GM23338 (cell line): ENCODE measurements around the gene NLRP5. TPM values are rescaled to one million over a fixed set of nuclear protein-coding genes. Genes with fewer than 3 reads are reported as not detected.

ENCODE experiments used
- ATAC-seq: fragments of 200-7000 bp; cut with Tn5 transposase; 3 replicates; pipeline ENCODE4 v1.9.1; 2020
- DNase-seq: peaks from one replicate; pipeline ENCODE4 v3.0.0-alpha.2; 2015; ENCODE audit warnings: low spot score
- H2AFZ ChIP-seq: fragments of 200-600 bp; sonication (generic); 2 replicates; pipeline ENCODE4 v1.8.0; 2016; ENCODE audit warnings: antibody characterized with exemption, mild to moderate bottlenecking, moderate library complexity
- H3F3A ChIP-seq: fragments of 200-600 bp; sonication (generic); replicated peaks from 2 replicates; pipeline ENCODE4 v1.8.0; 2017; ENCODE audit warnings: antibody characterized with exemption, mixed run types, low read depth
- H3K27ac ChIP-seq: fragments of 200-600 bp; sonication (generic); 2 replicates; pipeline ENCODE4 v1.6.1; 2016; ENCODE audit warnings: low read depth
- H3K27me3 ChIP-seq: fragments of 200-600 bp; sonication (generic); 2 replicates; pipeline ENCODE4 v1.8.0; 2016; ENCODE audit warnings: mild to moderate bottlenecking, mixed run types, moderate library complexity; ENCODE audit not compliant: insufficient read depth
- H3K36me3 ChIP-seq: fragments of 200-600 bp; sonication (generic); 2 replicates; pipeline ENCODE4 v1.8.0; 2016; ENCODE audit warnings: mild to moderate bottlenecking; ENCODE audit not compliant: insufficient read depth
- H3K4me1 ChIP-seq: fragments of 200-600 bp; sonication (generic); 2 replicates; pipeline ENCODE4 v1.8.0; 2016; ENCODE audit warnings: mild to moderate bottlenecking, moderate library complexity; ENCODE audit not compliant: insufficient read depth
- H3K4me2 ChIP-seq: fragments of 200-600 bp; sonication (generic); 2 replicates; pipeline ENCODE4 v1.7.1; 2017; ENCODE audit warnings: mixed run types
- H3K4me3 ChIP-seq: fragments of 200-600 bp; sonication (generic); 2 replicates; pipeline ENCODE4 v1.6.1; 2016; ENCODE audit warnings: mixed run types
- H3K79me2 ChIP-seq: fragments of 200-600 bp; sonication (generic); replicated peaks from 2 replicates; pipeline ENCODE4 v1.8.0; 2017; ENCODE audit warnings: mild to moderate bottlenecking; ENCODE audit not compliant: insufficient read depth
- H3K9me2 ChIP-seq: fragments of 200-600 bp; sonication (generic); 2 replicates; pipeline ENCODE4 v1.8.0; 2017; ENCODE audit not compliant: insufficient read depth
- H4K20me1 ChIP-seq: fragments of 200-600 bp; sonication (generic); replicated peaks from 2 replicates; pipeline ENCODE4 v1.8.0; 2017; ENCODE audit warnings: mild to moderate bottlenecking; ENCODE audit not compliant: insufficient read depth
- H3K27ac Mint-ChIP-seq: 2 replicates; pipeline ENCODE4 v1.8.0; 2020; ENCODE audit warnings: inconsistent platforms, mild to moderate bottlenecking, moderate library complexity, mixed read lengths
- H3K27me3 Mint-ChIP-seq: 3 replicates; pipeline ENCODE4 v1.8.0; 2022; ENCODE audit warnings: low read depth, mild to moderate bottlenecking, moderate library complexity, mixed read lengths, inconsistent platforms; ENCODE audit not compliant: insufficient read depth, poor library complexity
- H3K36me3 Mint-ChIP-seq: 3 replicates; pipeline ENCODE4 v1.8.0; 2021; ENCODE audit warnings: low read depth, mild to moderate bottlenecking, inconsistent platforms, moderate library complexity, mixed read lengths
- H3K4me1 Mint-ChIP-seq: 3 replicates; pipeline ENCODE4 v1.8.0; 2020; ENCODE audit warnings: mild to moderate bottlenecking, inconsistent platforms, mixed read lengths
- H3K4me3 Mint-ChIP-seq: 3 replicates; pipeline ENCODE4 v1.8.0; 2021; ENCODE audit warnings: moderate library complexity, mild to moderate bottlenecking, inconsistent platforms, mixed read lengths
- H3K9me3 Mint-ChIP-seq: 3 replicates; pipeline ENCODE4 v1.8.0; 2020; ENCODE audit warnings: moderate library complexity, mild to moderate bottlenecking, inconsistent platforms, mixed read lengths
- CTCF ChIP-seq, 2 experiments: fragments of 200-600 bp in 1 of 2; sonication (generic) in 1 of 2; conservative IDR thresholded peaks; 2 replicates each; pipeline versions ENCODE4 v1.5.1 to v1.6.1; 2016 to 2017; ENCODE audit warnings: antibody characterized with exemption in 2 of 2, low read depth in 2 of 2, mild to moderate bottlenecking in 2 of 2, moderate library complexity in 1 of 2
- ETS1 ChIP-seq: IDR thresholded peaks from 2 replicates; pipeline ENCODE4 v1.6.1; 2016; ENCODE audit warnings: antibody characterized with exemption
- EZH2phosphoT487 ChIP-seq: fragments of 200-600 bp; sonication (generic); IDR thresholded peaks from one replicate; pipeline ENCODE4 v1.8.1; 2018; ENCODE audit warnings: antibody characterized with exemption; ENCODE audit not compliant: unreplicated experiment
- JUNB ChIP-seq: IDR thresholded peaks from one replicate; pipeline ENCODE4 v1.6.1; 2016; ENCODE audit warnings: antibody characterized with exemption; ENCODE audit not compliant: unreplicated experiment
- NANOG ChIP-seq: IDR thresholded peaks from 2 replicates; pipeline ENCODE4 v1.6.1; 2016; ENCODE audit warnings: antibody characterized with exemption, borderline replicate concordance
- REST ChIP-seq: IDR thresholded peaks from one replicate; pipeline ENCODE4 v1.6.1; 2018; ENCODE audit warnings: antibody characterized with exemption; ENCODE audit not compliant: unreplicated experiment
- STAT1 ChIP-seq: IDR thresholded peaks from one replicate; pipeline ENCODE4 v1.6.1; 2016; ENCODE audit warnings: antibody characterized with exemption; ENCODE audit not compliant: unreplicated experiment
- ZNF114 ChIP-seq: fragments of 250-450 bp; sonication (Bioruptor Pico); IDR thresholded peaks from 2 replicates; pipeline ENCODE4 v1.5.0; 2020; ENCODE audit warnings: mild to moderate bottlenecking, moderate library complexity
- ZNF331 ChIP-seq: fragments of 250-450 bp; sonication (Bioruptor Pico); IDR thresholded peaks from 2 replicates; pipeline ENCODE4 v1.5.0; 2020; ENCODE audit warnings: low read depth, mild to moderate bottlenecking, moderate library complexity
- ZNF462 ChIP-seq: fragments of 250-450 bp; sonication (Bioruptor Pico); IDR thresholded peaks from 2 replicates; pipeline ENCODE4 v1.5.0; 2020; ENCODE audit warnings: mild to moderate bottlenecking, moderate library complexity
- polyA plus RNA-seq: library from polyadenylated mRNA; unstranded; fragments of >200 nt; fragmentation: Nextera tagmentation; extraction: Ambion mirVana; gene quantifications from 2 replicates; pipeline ENCODE4 v1.2.1, GENCODE V29; 2016
- total RNA-seq: library from RNA; depleted of rRNA; stranded (reverse); fragments of >200 nt; shearing (Covaris generic); gene quantifications from 2 replicates; pipeline ENCODE4 v1.2.3, GENCODE V29; 2014

The NLRP5 gene
- total and polyA plus RNA-seq, 2 experiments from 2014 or later, result not detected

- no peaks in the 10 kb centered on the region for H4K20me1 ChIP-seq
- no peaks in the 10 kb centered on the region for H3F3A ChIP-seq
- no peaks in the 10 kb centered on the region for H3K79me2 ChIP-seq
- no peak overlapping the region for H3K4me3 ChIP-seq
- no peak for ATAC-seq
- H2AFZ ChIP-seq, result no peak overlapping the region
- no peak overlapping the region for H3K4me2 ChIP-seq
- H3K9me2 ChIP-seq, result no peaks in the 10 kb centered on the region
- no peak overlapping the region for H3K4me3 Mint-ChIP-seq
- peaks cover 45% of the 10 kb centered on the region for H3K36me3 Mint-ChIP-seq
- H3K27me3 ChIP-seq, result no peaks in the 10 kb centered on the region
- DNase-seq, result no peak
- no peak overlapping the region for H3K27ac ChIP-seq
- H3K27ac Mint-ChIP-seq, result no peak overlapping the region
- no peaks in the 10 kb centered on the region for H3K27me3 Mint-ChIP-seq
- no peak for TF ChIP-seq CTCF (conservative IDR thresholded peaks at IDR 0.05; ENCODE audit: low read depth in 2 of 2)
- no peak for TF ChIP-seq ETS1
- TF ChIP-seq ZNF462 (CRISPR knock-in tag), result no peak
- TF ChIP-seq STAT1, result no peak
- no peak for TF ChIP-seq EZH2phosphoT487
- no peak for TF ChIP-seq ZNF331 (CRISPR knock-in tag)
- no peak for TF ChIP-seq ZNF114 (CRISPR knock-in tag)
- no peak for TF ChIP-seq REST
- no peak for TF ChIP-seq NANOG
- no peak for TF ChIP-seq JUNB
- peaks cover 95% of the 10 kb centered on the region for H3K9me3 Mint-ChIP-seq
- H3K4me1 Mint-ChIP-seq, result no peaks in the 10 kb centered on the region
- peaks cover 5% of the 10 kb centered on the region; the same call in 1 of the 2 replicates for H3K36me3 ChIP-seq
- no peaks in the 10 kb centered on the region for H3K4me1 ChIP-seq
Measured at GRCh38 chr19:55993492-55993891, 6.9 kb downstream of the NLRP5 start.
